ENCODE results near the gene C22orf15. TPM values are rescaled to one million over a fixed set of nuclear protein-coding genes. Genes with fewer than 3 reads are reported as not detected.

C22orf15 gene
- total and polyA plus RNA-seq, 2 of the 8 experiments (the other 6 are each of a cell fraction or from before 2014, with no cell fraction given): 4.2 to 4.9 TPM

DNA sequence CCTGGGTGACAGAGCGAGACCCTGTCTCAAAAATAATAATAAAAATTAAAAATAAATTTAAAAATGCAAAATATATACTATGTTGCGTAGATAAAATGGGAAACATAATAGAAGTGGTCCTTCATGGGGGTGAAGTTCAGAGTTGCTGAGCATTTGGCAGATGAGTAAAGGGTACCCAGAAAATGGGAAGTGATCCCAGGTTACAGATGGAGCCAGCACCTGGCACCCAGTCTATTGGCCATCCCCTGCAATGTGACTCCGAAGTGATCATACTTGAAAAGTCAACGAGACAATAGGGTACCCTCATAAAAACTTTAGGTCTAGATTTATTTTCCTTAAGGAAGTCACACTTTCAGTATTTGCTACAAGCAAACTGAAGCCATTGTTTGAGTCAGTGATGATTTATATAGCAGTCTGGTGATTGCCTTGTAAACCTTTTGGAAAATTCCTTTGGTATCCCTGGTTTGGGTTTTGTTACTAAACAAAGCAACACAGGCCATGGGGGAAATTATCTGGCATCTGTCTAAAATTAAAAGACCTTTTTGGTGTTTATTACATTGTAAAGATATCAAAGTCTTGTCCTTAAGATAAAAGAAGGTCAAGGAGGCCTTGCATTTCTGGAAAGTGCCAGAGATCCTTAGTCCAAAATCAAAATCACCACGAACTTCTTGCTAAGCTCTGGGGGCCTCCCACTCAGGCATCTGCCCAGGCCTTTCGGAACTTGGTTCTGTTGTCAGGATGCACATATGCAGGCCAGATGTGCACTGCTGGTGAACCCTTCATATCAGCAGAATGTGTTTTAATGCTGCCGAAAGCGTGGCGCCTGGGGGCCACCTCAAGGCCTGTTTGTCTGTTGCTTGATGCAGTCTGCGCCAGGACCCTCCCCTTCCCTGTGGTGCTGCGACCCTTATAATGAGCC, 28.3 kb downstream of the C22orf15 start:
- H2AK5ac ChIP-seq (ENCODE audit: low read depth, low read length): no peak overlapping the region
- H3K4me1 ChIP-seq (replicated peaks in 1 of 4; ENCODE audit: control insufficient read depth in 3 of 4, insufficient read depth in 4 of 4, low read length in 3 of 4): peaks cover 0 to 10% (median 4%) of the 10 kb centered on the region in 4 experiments; a peak in 6 of 7 replicates
- H3K79me2 ChIP-seq (ENCODE audit: control insufficient read depth in 1 of 2, insufficient read depth in 2 of 2, low read length in 2 of 2): peaks cover 22 to 56% of the 10 kb centered on the region in 2 experiments
- no peak overlapping the region for H2BK12ac ChIP-seq (ENCODE audit: low read depth, low read length)
- H3K9me3 ChIP-seq (ENCODE audit: insufficient read depth in 2 of 2, low read depth in 1 of 2, low read length in 1 of 2): no peaks in the 10 kb centered on the region
- no peak overlapping the region for H3K4ac ChIP-seq (replicated peaks; ENCODE audit: insufficient read length, low read depth, low read length)
- H3K18ac ChIP-seq (ENCODE audit: extremely low read depth, low read length): no peak overlapping the region
- peaks cover 3% of the 10 kb centered on the region; the same call in 1 of the 2 replicates for H3K79me1 ChIP-seq (ENCODE audit: low read depth, low read length)
- H3K14ac ChIP-seq (ENCODE audit: insufficient read length): no peak overlapping the region
- no peak overlapping the region for H3K56ac ChIP-seq (replicated peaks; ENCODE audit: insufficient read length, low read depth, low read length)
- no peak overlapping the region for H2BK15ac ChIP-seq (ENCODE audit: low read length)
- no peak overlapping the region for H4K5ac ChIP-seq (ENCODE audit: insufficient read length, low read depth, low read length)
- H3K27ac ChIP-seq (ENCODE audit: low read depth, low read length): no peak overlapping the region
- TF ChIP-seq CHD2 (IDR thresholded peaks at IDR 0.05; ENCODE audit: low read length): no peak
- TF ChIP-seq, protein P1, sequence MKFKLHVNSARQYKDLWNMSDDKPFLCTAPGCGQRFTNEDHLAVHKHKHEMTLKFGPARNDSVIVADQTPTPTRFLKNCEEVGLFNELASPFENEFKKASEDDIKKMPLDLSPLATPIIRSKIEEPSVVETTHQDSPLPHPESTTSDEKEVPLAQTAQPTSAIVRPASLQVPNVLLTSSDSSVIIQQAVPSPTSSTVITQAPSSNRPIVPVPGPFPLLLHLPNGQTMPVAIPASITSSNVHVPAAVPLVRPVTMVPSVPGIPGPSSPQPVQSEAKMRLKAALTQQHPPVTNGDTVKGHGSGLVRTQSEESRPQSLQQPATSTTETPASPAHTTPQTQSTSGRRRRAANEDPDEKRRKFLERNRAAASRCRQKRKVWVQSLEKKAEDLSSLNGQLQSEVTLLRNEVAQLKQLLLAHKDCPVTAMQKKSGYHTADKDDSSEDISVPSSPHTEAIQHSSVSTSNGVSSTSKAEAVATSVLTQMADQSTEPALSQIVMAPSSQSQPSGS (IDR thresholded peaks at IDR 0.05; ENCODE audit: low read length): no peak
- no peak for TF ChIP-seq ASH2L (IDR thresholded peaks at IDR 0.05; ENCODE audit: low read length)
- no peak for DNase-seq (ENCODE audit: low read depth in 1 of 2, low spot score in 2 of 2)
- no peak overlapping the region for H3K23ac ChIP-seq (ENCODE audit: insufficient read length)
- H2BK20ac ChIP-seq (ENCODE audit: low read length): no peak overlapping the region
- 84% methylated on average over 11 of the region's 11 CpGs; no CpG with 5 or more reads in 1 of the 2 experiments for WGBS, 2 experiments (ENCODE audit: extremely low coverage in 1 of 2, insufficient coverage in 1 of 2, insufficient read length in 1 of 2, insufficient replicate concordance in 2 of 2, low coverage in 1 of 2, low lambda C conversion rate in 2 of 2, missing lambda C conversion rate in 1 of 2)
- CTCF ChIA-PET (ENCODE audit: partially characterized antibody): interaction anchor here (6.4 kb wide), 1 partner anchor 21 kb away, joined by 47 read pairs; the partner anchor contains the start of genes CHCHD10 and MMP11
- H3K4me2 ChIP-seq (ENCODE audit: insufficient read depth in 1 of 2, low read depth in 2 of 2, low read length in 2 of 2): no peak overlapping the region
- H2AFZ ChIP-seq (ENCODE audit: low read length): no peak overlapping the region
- no peak overlapping the region for H3K4me3 ChIP-seq (ENCODE audit: extremely low read depth in 1 of 4, insufficient read depth in 2 of 4, low read depth in 3 of 4, low read length in 4 of 4)
- no peak overlapping the region for H2BK5ac ChIP-seq (ENCODE audit: low read depth, low read length)
- FAIRE-seq: no peak
- peaks cover 4 to 24% of the 10 kb centered on the region in 2 experiments for H4K20me1 ChIP-seq (replicated peaks in 1 of 2; ENCODE audit: control insufficient read depth in 1 of 2, insufficient read depth in 2 of 2, low read length in 2 of 2)
- H3K27me3 ChIP-seq (replicated peaks in 1 of 4; ENCODE audit: control insufficient read depth in 3 of 4, extremely low read depth in 1 of 4, insufficient read depth in 3 of 4, low read length in 3 of 4): no peaks in the 10 kb centered on the region
- no peak overlapping the region for H3K9ac ChIP-seq (replicated peaks in 1 of 4; ENCODE audit: extremely low read depth in 1 of 4, low read depth in 3 of 4, low read length in 3 of 4)
- peaks cover 3% of the 10 kb centered on the region; the same call in 1 of the 2 replicates for H3K23me2 ChIP-seq (ENCODE audit: low read depth, low read length)
- H4K91ac ChIP-seq (replicated peaks; ENCODE audit: insufficient read length, low read length): no peak overlapping the region
- no peak overlapping the region for H2BK120ac ChIP-seq (replicated peaks; ENCODE audit: low read depth, low read length)
- POLR2A ChIA-PET (ENCODE audit: partially characterized antibody): no interaction called here
- H3K36me3 ChIP-seq (ENCODE audit: control insufficient read depth in 2 of 4, insufficient read depth in 4 of 4, low read length in 3 of 4): peaks cover 9 to 23% (median 17%) of the 10 kb centered on the region in 4 experiments; a peak in 7 of 8 replicates
- no peak overlapping the region for H4K8ac ChIP-seq (ENCODE audit: extremely low read depth, insufficient read depth, low read length)

Data from H1 (cell line).